GM19238 (cell line): ENCODE results near the gene LIPG.
A peak's percentile ranks its signal among the peaks of the same experiment; 100 is the strongest.
"Not testable (repeated sequence)": the region's sequence is repeated elsewhere in the genome, so short reads cannot be mapped to it uniquely, and the experiment has no call there.

Source experiments
- DNase-seq: peaks from one replicate; pipeline ENCODE4 v3.0.0; 2011; ENCODE audit warnings: low spot score; ENCODE audit not compliant: insufficient read length

LIPG gene

DNA sequence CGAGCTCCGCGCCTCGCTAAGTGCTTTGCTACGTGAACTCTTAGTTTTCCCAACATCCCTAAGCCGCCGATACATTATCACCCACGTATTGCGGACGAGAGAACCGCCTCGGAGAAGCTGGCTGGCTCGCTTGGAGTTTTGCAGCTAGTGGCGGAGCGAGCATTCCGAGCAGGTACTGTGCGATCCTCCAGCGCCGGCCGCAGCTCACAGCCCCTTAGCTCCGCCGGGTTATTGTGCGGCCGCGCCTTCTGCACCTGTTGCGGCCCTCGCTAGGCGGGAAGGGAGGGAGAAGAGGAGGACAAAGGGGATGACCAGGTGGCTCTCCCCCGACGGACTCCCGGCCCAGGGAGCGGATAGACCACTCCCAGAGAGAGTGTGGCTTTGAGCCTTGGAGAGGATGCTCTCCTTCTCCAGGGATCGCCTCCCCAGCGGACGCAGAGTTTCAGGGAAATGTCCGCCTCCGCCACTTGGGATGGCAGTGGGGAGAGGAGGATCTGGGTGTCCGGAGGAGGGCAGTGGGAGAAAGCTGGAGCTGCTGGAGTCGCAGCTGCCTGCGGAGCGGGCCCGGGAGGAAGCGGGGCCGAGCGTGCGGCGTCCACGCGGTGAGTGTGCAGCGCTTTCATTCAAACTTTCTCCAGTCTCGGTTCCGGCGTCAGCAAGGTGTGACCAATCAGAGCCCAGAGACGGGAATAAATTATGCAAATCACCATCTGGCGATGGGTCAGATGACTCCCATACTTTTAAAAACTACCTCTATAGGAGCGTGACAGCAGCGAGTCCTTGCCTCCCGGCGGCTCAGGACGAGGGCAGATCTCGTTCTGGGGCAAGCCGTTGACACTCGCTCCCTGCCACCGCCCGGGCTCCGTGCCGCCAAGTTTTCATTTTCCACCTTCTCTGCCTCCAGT is at the start of gene LIPG:
Gene LIPG (plus strand): TSS at position 769 of the 905 bp plus-strand sequence. CDS start 252 bp downstream, outside the sequence.
- DNase-seq = peak; percentile 60

DNA sequence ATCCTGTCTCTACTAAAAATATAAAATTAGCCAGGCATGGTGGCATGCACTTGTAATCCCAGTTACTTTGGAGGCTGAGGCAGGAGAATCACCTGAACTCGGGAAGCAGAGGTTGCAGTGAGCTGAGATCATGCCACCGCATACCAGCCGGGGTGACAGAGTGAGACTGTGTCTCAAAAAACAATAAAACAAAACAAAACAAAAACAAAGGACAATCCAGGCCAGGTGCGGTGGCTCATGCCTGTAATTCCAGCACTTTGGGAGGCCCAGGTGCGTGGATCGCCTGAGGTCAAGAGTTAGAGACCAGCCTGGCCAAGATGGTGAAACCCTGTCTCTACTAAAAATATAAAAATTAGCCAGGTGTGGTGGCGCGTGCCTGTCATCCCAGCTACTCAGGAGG is 49.0 kb upstream of the LIPG start:
- not testable (repeated sequence) for DNase-seq

DNA sequence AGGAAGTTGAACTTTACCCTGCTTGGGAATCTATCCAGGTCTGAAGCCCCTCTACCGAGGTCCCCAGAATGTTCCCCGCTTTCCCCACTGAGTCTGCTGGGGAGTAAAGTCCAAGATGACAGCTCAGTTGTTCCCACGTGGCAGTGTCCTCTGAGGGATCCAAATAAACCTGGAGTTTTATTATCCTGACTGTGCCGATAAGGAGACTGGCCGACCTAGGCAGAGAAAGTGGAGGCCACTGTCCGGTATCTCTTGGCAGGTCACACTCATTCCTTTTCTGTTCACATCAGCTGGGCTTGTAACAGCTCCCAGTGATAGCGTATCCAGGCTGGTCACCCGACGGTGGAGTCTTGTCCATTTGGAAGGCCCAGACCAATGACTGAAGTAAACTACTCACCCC is 47.3 kb upstream of the LIPG start:
- no peak for DNase-seq

DNA sequence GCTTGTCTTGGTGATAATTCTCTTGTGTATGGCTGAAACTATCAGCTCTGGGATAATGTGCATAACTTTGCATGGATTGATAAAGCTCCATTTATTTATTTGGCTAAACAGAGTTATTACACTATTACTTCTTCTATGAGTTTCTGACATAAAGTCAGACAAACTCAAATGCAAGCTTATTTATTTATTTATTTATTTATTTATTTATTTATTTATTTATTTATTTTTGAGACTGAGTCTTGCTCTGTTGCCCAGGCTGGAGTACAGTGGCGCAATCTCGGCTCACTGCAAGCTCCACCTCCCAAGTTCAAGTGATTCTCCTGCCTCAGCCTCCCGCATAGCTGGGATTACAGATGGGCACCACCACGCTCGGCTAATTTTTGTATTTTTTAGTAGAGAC is 46.9 kb upstream of the LIPG start:
- not testable (repeated sequence) for DNase-seq

DNA sequence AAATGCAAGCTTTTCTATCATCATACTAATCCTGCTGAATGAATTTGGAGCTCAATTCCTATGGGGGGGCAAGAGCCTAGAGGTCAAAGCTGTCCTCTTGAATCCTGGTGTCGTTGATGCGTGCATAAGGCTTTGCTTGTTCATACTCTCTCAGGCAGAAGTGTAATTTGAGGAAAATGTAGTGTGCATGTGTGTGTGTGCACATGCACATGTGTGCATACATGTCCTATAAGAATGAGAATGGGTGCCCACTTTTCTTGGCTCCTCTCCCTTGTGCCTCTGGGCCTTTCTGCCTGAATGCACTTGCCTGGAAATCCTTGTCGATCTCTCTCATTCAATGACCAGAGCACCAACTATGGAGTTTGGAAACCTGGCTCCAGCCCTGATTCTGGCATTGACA is 46.3 kb upstream of the LIPG start:
- DNase-seq = no peak

DNA sequence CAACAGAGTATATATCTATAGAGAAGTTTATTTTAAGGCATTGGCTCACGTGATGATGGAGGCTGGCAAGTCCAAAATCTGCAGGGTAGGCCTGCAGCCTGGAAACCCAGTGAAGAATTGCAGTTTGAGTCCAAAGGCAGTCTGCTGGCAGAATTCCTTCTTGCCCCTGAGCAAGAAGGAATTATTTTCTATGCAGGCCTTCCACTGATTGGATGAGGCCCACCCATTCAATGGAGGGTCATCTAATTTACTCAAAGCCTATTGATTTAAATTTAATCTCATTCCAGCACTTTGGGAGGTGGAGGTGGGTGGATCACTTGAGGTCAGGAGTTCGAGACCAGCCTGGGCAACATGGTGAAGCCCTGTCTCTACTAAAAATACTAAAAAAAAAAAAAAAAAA is 44.4 kb upstream of the LIPG start:
- no peak for DNase-seq

DNA sequence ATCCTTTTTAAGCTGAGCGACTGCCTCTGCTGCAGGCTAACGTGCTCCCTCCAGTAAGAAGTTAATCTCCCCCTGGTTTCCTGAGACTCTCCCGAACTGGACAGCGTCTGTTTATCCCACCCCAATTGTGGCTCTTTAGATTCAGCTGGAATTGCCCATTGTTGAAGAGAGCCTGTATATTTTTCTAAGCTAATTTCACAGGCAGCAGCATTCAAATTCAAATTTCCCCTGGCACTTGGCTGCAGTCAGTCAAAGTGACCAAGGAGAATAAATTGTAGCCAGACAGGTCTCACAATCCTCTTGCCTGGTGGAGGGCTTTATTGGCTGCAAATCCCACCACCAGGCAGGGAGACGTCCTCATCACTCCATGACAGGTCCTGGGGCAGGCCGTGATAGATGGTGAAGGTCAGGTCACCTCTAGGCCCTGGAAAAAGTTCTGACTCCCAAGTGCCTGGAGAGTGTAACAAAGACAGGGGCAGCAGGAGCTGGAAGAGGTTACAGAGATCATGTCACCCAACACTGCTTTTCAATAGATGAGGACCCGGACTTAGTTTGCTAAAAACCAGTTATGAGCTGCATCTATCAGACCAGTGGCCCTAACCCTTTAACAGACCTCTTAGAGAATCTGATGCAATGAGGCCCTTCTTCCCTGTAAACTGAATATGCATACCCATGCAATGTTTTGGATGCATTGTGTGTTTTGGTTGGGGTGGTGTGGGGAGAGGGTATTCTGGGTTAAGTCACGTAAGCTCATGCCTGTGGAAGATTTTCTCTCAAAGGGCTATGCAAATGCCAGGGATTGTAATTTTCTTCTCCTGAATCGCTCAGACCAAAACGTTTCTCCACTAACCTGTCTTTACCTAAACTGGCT is 42.5 kb upstream of the LIPG start:
- no peak for DNase-seq

DNA sequence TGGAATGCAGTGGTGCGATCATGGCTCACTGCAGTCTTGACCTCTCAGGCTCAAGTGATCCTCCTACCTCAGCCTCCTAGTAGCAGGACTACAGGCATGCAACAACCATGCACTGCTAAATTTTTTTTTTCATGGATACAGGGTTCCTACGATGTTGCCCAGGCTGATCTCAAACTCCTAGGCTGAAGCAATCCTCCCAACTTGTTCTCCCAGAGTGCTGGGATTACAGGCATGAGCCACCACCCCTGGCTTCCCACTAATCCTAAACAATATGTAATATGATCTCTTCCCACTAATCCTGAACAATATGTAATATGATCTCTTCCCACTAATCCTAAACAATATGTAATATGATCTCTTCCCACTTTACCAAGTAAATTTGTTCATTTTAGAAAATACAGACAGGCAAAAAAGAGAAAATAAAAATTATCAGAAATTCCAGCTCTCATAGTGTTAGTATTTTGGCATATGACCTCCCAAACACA is 41.2 kb upstream of the LIPG start:
- no peak for DNase-seq

DNA sequence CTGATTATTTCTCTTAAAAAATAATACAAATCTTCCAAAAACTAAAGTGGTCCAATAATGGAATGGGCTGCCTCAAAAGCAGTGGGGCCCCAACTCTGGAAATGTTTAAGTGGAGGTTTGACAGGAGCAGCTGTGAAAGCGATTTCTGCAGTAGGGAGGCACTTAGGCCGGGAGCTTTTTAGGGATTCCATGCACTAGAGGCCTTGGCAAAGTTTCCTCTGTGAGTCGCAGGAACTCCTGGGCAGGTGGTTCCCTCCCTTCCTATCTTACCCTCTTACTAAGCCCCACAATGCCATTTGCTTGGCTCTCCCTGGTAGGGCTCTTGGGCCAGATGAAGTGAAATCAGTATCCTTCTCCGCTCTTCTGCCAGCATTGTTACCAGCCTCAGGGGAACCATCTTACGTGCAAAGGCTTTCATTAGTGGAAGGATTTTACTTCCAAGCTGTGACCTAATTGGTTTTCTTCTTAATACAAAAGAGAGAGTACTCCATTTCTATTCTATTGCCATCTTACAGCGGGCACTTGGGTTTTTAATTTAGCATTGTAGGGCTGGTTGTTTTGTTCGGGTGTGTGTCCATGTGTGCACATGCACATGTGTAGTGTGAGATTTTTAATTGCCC is 40.5 kb upstream of the LIPG start:
- no peak for DNase-seq

DNA sequence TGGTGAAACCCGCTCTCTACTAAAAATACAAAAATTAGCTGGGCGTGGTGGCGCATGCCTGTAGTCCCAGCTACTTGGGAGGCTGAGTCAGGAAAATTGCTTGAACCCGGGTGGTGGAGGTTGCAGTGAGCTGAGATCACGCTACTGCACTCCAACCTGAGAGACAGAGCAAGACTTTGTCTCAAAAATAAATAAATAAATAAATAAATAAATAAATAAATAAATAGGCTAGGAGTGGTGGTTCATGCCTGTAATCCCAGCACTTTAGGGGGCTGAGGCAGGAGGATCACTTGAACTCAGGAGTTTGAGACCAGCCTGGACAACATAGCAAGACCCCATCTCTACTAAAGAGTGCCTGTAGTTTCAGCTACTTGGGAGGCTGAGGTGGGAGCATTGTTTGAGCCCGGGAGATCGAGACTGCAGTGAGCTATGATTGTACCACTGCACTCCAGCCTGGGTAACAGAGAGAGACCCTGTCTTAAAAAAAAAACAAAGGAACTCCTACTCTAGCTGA is 38.2 kb upstream of the LIPG start:
- DNase-seq = not testable (repeated sequence)

DNA sequence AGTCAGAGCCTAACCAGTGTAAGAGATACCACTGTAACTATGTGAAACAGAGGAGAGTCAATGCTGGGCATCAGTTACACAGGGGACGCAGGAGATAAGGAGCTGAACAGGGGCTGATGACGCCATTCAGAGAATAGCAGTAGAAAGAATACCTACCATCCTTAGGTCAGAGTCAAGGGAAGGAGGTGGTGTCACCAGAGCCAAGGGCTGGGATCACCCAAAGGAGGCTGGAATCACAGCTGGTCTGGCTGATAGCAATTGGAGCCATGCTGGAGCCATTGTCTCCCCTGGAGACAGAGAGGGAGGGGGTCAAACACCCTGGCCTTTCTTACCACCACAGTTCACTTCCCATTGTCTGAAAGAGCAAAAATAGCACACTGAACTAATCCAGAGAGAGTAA is 37.5 kb upstream of the LIPG start:
- DNase-seq = no peak

DNA sequence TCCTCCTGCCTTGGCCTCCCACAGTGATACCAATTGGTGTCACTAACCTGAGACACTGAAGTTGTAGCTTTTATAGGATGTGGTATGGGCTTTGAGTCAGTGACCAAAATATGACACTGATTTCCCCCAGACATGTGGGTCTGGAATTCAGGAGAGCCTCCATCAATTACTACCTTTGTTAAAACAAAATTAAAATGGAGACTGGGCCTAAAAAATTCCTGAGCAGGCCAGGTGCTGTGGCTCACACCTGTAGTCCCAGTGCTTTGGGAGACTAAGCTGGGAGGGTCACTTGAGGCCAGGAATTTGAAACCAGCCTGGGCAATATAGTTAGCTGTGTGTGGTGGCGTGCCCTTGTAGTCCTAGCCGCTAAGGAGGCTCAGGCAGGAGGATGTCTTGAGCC is 36.9 kb upstream of the LIPG start:
- DNase-seq = no peak

DNA sequence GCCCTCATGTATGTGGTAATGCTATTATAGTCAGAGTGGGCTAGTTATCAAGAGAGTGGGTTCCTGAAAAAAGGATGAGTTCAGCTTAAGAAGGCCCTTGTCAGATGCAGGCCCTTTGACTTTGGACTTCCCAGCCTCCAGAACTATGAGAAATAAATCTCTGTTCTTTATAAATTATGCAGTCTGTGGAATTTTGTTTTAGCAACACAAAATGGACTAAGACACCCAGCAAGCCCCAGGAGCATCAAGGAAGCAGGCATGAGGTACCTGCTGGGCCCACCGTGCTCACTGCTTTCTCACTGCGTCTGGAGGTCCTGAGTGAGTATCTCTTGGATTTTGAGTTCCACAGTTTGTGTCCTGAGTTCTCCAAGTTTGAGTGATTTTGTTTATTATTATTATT is 35.9 kb upstream of the LIPG start:
- DNase-seq = no peak

DNA sequence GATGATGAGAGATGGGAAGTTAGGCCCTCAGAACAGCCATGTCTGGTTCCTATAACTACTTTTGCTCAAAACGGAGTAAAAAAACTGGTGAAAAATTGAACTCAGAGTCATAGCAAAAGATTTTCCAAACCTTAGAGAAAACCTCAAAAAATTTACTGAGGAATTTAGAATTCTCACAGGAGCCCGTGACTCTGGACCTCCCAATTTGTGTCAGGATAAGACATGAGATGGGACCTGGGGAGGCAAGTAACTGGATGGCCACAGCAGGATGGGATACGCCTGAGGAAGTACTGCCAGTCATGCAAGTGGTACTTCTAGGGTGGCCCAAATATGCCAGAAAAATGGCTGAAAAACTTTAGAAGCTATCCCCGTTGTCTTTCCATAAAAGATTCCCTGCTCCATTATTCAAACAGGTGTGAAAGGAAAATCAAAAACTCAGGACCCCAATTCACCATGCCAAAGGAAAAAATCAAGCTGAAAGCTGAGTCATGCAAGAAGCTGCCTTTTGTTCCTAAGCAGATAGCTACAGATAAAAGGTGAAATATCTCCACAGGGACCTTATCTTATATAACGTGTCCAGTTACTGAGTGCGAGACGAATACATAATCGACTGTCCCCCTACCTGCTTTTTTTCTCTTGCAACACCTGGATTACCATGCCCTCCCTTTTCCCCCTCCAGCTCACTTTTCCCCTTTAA is 34.1 kb upstream of the LIPG start:
- no peak for DNase-seq

DNA sequence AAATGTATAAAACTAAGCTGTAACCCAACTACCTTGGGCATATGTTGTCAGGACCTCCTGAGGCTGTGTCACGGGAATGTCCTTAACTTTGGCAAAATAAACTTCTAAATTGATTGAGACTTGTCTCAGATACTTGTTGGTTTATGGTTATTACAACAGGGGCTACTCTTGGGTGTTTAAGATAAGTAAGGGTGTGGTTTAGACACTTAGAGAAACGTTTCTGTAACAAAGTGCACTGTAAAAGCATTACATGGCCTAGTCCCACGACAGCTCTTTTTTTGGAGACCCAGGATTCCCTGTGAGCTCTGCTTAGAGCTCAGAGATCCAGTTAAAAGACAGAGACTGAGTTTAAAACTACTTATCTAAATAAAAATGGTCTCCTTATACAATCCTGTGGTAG is 32.3 kb upstream of the LIPG start:
- DNase-seq = no peak

DNA sequence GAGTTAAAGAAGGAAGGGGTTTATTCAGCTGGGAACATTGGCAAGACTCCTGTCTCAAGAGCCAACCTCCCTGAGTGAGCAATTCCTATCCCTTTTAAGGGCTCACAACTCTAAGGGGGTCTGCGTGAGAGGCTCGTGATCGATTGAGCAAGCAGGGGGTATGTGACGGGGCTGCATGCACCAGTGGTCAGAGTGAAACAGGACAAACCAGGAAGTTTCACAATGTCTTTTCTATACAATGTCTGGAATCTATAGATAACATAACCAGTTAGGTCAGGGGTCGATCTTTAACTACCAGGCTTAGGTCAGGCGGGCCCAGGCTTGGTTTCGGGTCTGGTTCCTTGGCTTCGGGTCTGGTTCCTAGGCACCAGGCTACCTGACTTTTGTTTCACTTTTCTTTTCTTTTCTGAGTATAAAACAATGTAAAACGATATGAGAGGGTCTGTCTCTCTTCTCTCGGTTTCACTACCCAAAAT is 30.1 kb upstream of the LIPG start:
- peak; percentile 11 for DNase-seq

DNA sequence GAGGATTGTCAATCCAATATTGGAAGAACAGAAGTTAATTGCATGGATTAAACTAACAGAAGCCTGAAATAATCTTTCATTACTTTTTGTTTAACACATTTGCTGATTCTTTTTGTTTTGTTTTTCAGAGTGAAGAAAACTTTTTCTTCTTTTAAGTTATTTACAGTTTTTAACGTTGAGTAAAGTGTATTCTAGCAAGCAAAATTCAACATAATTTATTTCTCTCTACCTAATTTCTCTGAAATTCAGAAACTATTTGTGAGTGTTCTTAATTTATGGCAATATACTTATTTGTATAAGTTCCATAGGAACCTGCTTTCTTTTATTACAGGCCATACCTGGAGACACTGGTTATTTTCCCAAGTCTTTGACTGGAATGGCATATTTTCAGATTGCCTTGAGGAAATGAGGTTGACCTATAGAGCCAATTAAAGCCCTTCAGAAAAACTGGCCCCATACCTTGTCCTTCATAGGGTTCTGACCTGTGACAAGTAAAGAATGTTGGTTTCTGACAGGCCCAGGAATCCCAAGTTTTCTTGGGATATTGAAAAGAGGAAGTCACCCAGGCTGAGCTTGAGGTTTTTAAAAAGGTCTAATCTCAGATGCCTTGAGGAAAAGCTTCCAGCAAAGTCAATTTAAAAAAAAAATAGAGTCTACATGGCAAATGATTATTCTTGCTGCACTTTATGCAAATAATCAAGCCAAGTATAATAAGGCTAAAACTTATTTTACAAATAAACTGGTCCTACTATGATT is 26.8 kb upstream of the LIPG start:
- no peak for DNase-seq

DNA sequence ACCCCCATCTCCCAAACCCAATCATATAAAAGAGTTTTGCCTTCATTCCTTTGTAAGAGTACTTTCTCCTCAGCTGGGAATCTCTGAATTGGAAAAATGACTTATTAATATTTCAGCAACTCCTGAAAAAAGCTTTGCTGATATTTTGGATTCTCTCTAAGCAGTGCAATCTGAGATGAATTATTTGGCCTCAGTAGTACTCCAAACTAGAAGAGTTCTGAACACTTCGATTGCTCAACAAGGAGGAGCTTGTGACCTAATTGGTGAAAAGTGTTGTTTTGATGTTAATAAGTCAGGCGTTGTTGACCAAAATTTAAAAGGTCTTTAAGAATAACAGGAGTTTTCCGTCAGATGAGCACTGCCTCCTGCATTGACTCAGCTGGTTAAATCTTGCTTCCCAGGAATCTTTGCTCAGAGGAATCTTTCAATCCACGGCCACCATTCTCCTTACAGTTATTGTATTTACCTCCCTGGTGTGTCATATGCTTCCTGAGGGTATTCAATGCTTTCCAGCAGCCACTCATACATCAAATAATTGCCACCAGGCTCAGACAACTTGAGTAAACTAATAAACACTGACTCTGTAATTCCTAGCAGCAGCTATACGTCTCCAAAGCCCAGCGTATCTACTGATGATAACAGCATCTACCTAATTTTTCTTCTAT is 24.5 kb upstream of the LIPG start:
- no peak for DNase-seq

DNA sequence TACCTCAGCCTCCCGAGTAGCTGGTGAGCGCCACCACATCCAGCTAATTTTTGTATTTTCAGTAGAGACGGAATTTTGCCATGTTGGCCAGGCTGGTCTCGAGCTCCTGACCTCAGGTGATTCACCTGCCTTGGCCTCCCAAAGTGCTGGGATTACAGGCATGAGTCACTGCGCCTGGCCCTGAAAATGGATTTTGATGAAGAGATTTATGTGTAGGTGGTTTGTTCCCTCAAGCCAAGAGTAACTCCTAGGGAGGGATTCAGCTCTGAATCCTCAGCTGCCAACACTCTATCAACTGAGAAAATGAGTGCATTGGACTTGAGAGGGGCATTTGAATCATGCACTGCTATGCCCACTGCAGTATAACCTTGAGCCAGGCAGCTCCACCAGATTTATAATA is 17.5 kb upstream of the LIPG start:
- DNase-seq = no peak

DNA sequence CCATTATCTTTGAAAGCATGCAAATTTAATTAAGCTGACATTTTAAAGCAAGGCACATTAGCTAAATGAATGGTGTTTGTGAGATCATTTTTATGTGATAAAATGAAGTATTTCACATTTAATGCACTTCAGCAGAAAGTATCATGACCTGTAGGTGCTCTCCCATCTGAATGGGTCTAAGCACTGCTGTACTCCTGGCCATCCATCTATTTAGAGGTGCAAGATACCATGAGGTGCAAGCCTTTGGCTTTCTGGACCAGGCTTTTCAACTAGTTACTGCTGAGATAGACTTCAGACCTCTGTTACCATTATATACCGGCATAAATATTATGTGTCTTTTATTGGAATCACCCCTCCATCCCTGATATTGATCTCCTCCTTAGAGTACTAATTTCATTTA is 15.6 kb upstream of the LIPG start:
- DNase-seq = no peak
